ENCODE measurements around the gene TP53AIP1.
"Not testable (repeated sequence)": the region's sequence is repeated elsewhere in the genome, so short reads cannot be mapped to it uniquely, and the experiment has no call there.

Gene TP53AIP1

DNA sequence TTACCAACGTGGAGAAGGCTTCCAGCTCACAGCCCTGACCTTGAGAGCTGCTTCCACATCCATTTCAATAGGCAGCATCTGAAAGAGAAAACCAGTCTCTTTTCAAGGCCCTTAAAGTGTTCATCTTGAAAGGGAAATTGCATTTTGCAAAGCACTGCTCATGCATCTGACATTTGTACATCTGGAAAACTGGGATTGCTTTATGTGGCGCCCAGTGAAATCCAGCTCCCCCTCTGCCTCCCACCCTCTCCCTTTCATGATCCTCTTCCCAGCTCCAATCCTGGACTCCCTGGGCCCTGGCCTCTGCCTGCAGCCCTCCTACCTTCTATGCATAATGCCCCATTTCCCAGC, 17.4 kb downstream of the TP53AIP1 start:
- no peak for DNase-seq (ENCODE audit: low spot score)

DNA sequence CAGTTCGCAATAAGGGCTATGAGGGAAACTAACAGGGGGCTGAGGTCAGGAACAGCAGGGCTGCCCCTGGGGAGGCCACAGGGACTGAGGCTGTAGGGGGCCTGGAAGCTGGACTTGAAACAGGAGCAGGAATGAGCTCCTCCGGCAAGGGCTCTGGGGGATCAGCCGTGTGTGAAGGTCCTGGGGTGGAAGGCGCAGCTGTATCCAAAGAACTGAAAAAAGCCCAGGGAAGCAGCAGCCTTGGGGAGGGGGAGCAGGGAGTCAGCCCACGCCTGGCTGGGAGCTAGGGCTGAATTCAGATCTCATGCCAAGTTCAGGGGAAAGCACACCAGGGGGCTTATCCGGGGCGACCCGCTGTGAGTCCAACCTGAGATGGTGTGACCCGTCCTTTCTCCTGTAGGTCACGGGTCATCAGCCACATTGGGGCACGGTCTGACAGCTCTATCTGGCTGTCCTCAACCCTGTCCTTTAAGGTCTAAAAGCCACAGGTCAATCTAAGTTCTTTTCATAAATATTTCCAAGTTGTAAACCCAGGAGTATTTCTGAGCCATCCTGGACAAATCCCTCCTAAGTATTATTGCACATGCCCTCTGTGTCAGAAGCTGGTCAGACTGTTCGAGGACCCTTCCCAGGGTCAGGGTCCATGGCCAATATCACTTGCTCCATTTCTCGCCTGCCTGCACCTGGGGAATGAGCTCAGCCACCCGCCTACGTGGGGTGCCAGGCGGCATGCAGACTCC, 18.0 kb downstream of the TP53AIP1 start:
- DNase-seq (ENCODE audit: low spot score): no peak

DNA sequence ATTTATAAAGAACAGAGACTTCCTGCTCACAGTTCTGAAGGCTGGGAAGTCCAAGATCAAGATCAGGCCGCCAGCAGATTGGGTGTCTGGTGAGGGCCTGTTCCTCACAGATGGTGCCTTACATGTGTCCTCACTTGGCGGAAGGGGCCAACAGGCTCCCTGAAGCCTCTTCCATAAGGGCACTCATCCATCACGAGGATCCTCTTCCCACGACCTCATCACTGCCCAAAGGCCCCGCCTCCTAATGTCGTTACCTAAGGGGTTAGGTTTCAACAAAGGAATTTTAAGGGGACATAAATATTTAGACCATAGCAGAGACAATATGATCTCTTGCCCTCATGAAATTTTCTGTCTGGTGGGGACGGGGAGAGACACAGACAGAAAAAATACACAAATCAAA, 18.6 kb downstream of the TP53AIP1 start:
- no peak for DNase-seq (ENCODE audit: low spot score)

DNA sequence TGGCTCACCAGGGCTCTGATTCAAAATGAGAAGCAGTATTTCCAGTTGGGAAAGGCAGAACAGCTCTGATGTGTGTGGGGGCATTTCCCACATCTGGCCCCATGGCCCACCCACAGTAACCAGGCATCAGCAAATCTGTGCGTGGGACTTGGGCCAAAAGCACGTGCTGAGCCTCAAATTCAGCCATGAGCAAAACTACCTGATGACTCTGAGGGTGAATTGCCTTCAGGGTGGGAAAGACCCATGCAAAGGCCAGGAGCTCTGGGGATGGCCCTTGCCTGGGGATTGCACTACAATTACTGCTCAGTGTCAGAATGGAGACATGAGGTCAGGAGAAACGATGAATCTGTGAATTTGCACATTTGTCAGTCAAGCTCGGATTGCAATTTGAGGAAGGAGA, 20.9 kb downstream of the TP53AIP1 start:
- DNase-seq (ENCODE audit: low spot score): no peak

DNA sequence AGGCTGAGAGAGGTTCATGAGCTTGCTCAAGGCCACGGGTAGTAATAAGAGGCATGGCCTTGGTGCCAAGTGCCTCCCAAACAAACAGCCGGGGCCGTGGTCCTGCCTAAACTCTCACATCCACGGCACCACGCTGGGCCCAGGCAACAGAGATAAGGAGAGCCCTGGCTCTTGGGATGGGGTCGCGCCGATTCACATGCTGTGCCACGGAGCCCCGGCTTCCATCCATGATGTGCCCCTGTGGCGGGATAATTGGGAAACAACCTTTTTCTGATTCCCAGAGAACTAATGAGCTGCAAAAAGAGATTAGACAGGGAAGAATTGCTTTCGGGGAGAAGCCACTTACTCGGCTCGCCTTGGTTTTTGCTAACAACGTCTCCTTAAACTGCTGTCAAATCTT, 22.0 kb downstream of the TP53AIP1 start:
- DNase-seq (ENCODE audit: low spot score): no peak

DNA sequence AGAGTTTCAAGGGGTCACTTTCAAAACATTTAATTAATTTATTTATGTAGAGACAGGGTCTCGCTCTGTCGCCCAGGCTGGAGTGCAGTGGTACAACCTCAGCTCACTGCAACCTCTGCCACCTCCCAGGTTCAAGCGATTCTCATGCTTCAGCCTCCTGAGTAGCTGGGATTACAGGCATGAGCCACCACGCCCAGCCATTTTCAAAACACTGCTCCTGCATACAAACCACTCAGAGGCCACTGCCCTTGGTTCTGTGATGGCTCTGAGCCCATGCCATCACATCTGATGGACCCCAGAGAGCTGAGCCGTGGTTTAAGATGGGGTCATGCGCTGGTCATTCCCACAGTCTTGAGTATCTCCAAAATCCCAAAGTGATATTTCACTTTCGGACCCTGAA, 23.0 kb downstream of the TP53AIP1 start:
- not testable (repeated sequence) for DNase-seq (ENCODE audit: low spot score)

DNA sequence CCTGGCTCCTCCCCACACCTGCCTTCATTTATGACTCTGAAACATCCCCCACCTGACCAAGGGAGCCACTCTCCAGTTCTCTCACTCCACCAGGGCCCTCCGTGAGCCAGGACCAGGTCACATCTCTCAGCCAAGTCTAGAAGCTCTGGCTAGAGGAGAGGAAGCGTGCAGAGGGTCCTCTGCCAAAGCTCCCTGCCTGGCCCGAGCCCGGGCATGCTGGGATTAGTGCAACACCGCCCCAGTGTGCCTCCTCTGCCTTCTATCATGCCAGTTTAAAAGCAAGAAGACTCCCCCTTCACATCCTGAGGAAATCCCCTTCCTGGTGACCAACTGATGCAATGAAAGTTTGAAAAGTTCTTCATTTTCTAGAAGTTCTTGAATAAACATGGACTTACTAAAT, 23.5 kb downstream of the TP53AIP1 start:
- no peak for DNase-seq (ENCODE audit: low spot score)

DNA sequence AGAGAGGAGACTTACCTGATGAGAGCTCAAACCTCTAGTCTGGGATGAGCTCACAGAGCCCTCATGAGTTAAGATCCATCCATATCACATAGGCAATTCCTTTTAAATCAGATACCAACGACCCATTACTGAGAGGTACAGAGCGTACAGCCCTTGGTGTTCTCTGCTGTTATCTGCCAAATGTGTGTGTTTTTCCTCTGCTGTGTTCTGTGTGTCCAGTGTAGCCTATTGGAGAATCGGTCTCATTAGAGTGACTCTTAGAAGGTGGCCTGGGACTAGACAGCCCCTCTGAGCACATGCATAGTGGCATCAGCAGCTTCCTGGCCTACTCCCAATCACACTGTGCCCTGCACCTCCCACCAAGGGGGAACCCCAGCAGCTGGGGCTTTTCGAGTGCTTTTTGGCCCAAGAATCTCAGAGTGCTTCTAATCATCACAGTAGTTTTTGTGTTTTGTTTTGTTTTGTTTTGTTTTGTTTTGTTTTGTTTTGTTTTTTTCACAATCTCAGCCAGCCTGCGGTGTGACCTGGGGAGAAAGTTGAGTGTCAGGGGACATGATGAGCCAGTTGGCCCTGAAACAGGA, 25.4 kb downstream of the TP53AIP1 start:
- no peak for DNase-seq (ENCODE audit: low spot score)

DNA sequence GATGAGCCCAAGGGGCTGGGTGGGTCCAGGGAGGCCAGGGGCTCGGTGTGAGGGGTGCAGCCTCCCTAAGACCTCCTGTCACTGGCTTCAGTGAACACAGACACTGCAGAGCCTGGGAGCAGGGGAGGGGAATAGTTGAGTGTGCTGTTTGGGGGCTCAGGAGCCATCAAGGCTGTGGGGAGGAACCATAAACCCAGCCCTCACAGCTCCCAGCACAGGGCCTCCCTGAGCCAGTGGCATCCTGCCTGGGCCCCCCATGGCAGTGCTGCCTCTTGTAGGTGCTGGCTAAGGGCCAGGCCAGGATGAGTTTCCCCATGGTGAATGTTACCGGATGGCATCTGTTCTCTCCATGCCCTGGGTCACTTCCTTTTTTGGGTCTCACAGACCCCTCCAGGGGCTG, 26.0 kb downstream of the TP53AIP1 start:
- no peak for DNase-seq (ENCODE audit: low spot score)

DNA sequence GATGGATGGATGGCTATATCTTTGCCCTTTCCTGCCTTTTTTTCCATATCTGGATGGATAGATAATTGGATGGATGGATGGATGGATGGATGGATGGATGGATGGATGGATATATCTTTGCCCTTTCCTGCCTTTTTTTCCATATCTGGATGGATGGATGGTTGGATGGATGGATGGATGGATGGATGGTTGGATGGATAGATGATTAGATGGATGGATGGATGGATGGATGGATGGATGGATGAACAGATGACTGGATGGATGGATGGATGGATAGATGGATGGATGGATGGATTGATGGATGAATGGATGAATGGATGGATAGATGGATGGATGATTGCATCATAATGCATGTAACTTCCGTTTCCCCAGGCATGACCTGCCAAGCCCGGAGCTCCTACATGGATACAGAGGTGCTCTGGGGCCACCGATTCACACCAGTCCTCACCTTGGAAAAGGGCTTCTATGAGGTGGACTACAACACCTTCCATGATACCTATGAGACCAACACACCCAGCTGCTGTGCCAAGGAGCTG, 26.6 kb downstream of the TP53AIP1 start:
- no peak for DNase-seq (ENCODE audit: low spot score)

DNA sequence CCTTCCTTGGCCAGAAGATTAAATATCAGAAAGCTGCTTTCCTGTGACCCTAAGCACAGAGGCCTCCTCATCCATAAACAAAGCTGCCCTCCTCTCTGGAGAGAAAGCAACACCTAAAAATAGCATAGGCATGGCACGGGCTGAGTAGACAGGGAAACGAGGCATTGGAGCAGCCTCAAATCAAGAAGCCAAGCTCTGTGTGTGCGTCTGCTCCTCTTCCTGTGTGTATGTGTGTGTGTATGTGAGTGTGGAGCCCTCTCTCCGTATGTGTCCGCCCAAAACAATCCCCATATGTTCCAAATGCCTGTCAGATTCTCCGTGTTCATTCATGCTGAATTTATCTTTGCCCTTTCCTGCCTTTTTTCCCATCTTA, 27.5 kb downstream of the TP53AIP1 start:
- no peak for DNase-seq (ENCODE audit: low spot score)

DNA sequence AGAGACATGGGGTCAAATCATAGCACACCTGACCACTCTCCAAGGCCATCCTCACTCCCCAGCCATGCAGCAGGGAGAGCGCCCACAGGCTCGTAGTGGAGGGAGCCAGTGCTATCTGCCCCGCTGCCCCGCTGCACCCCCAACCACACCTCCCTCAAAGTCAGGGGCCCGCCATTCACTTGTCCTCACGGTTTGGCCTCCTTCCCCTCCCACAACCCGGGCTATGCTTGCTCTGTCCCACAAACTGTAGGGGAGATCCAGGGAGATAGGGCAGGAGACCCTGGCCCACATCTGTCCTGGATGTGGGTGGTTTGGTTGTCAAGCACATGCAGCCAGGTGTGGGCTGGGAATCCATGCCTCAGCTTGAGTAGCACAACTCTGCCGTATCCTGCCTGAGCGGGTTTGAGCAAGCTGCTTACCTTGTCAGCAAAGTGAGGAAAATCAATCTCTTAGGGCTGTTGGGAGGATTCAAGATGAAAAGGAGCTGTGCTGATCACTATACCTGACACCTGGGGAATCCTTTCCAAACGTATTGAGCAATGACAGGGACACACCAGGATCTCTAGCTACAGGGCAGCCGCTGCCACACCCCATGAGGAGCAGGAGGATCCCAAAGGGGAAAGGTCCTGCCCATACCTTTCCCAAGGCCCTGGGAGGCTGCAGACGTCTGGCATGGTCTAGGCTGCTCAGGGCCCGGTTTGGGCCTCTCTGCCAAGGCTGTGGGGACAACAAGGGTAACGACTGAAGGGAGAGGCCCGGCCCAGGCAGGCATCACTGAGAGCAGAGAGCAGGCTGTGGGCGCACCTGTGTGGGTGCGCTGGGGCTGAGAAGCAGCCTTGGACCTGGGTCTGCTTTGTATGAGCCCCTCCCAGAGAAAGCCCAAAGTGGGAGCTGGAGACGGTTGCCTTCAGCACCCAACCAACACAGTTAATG, 28.2 kb downstream of the TP53AIP1 start:
- no peak for DNase-seq (ENCODE audit: low spot score)

DNA sequence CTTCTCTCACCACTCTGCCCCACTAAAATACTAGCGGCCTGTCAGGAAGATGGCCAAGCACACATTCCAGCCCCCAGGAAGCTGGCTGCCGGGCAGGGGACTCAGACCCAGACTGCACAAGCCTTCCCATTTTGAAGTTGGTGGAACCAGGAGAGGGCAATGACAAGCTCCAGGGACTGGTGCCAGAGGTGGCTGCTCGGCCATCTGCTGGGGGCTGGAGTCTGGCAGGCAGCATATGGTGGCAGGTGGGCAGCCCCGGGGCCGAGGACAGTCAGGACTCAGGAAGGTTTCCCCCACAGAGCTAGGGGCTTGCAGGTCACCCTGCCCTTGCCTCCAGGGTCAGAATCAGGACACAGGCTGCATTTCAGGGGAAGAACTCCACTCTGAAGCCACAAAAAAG, 28.9 kb downstream of the TP53AIP1 start:
- DNase-seq (ENCODE audit: low spot score): no peak

DNA sequence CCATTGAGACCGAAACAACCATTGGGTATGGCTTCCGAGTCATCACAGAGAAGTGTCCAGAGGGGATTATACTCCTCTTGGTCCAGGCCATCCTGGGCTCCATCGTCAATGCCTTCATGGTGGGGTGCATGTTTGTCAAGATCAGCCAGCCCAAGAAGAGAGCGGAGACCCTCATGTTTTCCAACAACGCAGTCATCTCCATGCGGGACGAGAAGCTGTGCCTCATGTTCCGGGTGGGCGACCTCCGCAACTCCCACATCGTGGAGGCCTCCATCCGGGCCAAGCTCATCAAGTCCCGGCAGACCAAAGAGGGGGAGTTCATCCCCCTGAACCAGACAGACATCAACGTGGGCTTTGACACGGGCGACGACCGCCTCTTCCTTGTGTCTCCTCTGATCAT, 31.0 kb downstream of the TP53AIP1 start:
- no peak for DNase-seq (ENCODE audit: low spot score)

DNA sequence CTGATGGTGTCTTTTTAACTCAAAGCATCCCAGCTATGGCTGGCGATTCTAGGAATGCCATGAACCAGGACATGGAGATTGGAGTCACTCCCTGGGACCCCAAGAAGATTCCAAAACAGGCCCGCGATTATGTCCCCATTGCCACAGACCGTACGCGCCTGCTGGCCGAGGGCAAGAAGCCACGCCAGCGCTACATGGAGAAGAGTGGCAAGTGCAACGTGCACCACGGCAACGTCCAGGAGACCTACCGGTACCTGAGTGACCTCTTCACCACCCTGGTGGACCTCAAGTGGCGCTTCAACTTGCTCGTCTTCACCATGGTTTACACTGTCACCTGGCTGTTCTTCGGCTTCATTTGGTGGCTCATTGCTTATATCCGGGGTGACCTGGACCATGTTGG, 31.4 kb downstream of the TP53AIP1 start:
- no peak for DNase-seq (ENCODE audit: low spot score)

DNA sequence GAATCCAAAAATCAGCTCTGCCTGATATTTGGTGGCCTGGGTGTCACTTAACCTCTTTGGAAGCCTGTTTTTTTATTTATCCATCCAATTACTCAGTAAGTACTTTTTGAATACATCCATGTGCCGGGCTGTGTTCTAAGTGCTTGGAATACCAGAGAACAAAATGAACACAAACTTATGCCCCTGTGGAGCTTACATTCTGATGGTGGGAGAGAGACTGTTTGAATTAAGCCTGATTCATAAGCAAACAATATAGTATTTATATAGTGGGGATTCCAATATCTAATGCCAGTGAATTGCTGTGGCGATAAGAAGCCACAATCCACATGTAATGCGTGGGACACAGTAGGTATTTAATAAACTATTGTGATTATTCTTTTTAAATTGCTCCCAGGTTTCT, 32.1 kb downstream of the TP53AIP1 start:
- DNase-seq (ENCODE audit: low spot score): peak; percentile 37

DNA sequence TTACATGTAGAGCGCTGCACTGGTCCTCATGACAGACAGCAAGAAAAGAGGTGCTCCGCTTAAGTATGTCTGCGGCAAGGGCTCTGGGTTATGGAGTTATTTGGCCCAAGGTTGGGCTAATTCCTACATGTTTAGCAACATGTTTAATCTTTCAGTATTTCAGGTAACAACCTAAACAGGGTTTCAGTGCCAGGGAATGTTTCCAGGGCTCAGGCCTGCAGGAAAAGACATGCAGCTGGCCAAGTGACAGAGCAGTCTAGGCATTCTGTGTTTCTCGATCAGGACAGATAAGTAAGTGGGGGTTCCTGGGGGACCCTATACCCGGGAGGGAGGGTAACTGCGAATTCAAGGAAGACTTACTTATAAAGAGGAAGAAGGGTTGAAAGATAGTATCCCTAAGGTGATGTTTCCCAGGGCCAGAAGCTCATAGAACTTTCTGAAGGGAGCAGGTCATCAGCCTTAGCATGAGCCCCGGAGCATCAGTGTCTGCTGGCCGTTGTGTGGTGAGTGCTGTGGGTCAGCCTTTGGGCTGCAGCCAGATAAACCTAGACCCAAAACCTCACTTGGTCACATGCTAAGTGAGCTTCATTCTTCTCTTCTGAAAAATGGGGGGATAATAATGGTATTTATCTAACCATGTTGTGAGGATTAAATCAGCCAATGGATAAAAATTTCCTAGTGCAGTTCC, 33.1 kb downstream of the TP53AIP1 start:
- no peak for DNase-seq (ENCODE audit: low spot score)

DNA sequence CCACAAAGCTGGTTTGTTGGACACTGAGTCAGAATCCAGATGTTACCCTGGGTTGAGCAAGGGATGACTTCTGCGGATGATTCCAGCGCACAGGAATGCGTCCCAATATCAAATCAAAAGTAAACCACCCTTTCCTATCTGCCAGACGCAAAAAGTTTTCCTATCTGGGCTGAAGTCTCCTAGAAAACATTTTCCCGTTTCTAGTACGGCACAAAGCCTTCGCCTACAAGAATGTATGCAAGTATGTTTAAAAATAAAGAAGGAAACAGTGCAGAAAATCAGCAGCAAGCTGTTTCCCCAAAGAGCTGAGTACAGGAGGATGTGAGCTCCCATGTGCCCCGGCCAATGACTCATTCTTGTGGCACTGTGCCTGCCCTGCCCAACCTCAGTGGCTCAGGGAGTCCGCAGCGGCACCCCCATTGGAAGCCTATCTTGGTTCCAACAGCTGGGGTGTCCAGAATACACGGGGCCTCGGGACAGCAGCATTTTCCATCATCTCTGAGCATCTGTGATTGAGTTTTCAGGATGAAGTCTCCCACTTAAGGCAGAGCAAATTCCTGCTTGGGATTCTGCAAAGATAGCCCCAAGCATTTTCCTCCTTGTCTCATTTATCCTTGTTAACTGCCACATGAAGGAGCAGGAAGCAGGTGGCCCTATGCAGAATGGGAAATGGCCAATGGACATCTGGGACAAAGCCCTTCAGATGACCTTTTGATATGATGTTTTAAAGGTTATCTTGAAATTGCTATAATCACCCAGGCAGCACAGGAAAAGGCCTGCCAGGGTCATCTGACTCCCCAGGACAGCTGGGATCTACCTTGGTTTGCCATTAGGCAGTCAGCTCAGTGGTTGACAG, 34.1 kb downstream of the TP53AIP1 start:
- DNase-seq (ENCODE audit: low spot score): peak; percentile 82

DNA sequence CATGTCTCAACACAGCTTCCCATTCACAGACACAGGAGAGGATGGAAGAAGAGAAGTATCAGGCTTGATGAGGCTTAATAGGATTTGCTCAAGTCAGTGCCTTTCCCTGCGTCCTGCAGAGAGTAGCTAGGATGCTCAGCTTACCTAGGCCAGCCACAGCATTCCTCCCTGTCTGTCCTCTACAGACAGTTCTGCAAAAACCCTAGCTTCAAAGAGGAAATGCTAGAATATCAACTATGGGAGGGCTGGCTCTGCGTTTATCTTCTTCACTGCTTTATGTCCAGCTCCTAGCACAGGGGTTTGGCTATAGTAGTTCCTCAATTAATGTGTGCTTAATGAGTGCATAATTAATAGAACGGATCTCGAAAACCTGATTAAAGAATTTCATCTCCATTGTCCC, 35.1 kb downstream of the TP53AIP1 start:
- no peak for DNase-seq (ENCODE audit: low spot score)

DNA sequence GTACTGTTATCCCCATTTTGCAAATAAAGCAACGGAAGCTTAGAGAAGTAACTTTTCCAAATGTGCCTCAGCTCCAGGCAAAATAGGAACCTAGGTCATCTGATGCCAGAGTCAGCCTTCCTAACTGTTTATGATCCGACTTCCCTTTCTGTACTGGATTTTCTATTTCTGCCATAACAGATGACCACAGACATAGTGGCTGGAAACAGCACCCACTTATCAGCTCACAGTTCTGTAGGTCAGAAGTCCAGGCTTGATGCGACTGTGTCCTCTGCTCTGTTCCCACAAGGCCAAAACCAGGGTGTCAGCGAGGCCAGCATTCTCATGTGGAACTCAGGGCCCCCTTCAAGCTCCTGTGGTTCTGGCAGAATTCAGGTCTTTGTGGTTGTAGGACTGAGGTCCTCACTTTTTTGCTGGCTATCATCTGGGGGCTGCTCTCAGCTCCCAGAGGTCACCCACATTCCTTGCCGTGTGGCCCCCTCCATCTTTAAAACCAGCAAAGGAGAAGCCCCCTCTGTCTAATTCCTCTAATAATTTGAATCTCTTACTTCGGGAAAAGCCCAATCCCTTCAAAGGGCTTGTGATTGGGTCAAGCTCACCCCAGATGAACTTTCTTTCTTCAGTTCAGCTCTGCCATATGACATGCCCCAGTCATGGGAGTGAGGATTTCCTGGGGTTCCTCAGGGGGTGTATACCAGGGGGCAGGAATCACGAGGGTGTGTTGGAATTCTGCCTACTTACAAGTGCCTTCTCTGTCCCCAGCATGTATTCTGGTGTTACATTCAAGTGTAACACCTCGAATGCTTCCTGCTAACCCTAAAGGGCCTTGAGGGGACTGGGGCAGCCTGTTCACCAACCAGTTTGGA, 36.3 kb downstream of the TP53AIP1 start:
- DNase-seq (ENCODE audit: low spot score): no peak

Data from hepatic stellate cell (primary cell).